Measurements from ENCODE around the gene KNDC1.

Gene KNDC1

GRCh38 chr10:133158756-133159610 lies 1.0 kb upstream of the KNDC1 start:
- no peak overlapping the region for H3K4me3 ChIP-seq (replicated peaks; ENCODE audit: low read depth, low read length)
- no peak for DNase-seq (ENCODE audit: extremely low read depth, low read depth)
- no peak for TF ChIP-seq CTCF (IDR thresholded peaks at IDR 0.05; ENCODE audit: low read depth, low read length, missing control alignments)

GRCh38 chr10:133159611-133159949 lies 439 bp upstream of the KNDC1 start:
- no peak for DNase-seq (ENCODE audit: extremely low read depth, low read depth)
- no peak for TF ChIP-seq CTCF (IDR thresholded peaks at IDR 0.05; ENCODE audit: low read depth, low read length, missing control alignments)
- H3K4me3 ChIP-seq (replicated peaks; ENCODE audit: low read depth, low read length), result no peak overlapping the region

DNA sequence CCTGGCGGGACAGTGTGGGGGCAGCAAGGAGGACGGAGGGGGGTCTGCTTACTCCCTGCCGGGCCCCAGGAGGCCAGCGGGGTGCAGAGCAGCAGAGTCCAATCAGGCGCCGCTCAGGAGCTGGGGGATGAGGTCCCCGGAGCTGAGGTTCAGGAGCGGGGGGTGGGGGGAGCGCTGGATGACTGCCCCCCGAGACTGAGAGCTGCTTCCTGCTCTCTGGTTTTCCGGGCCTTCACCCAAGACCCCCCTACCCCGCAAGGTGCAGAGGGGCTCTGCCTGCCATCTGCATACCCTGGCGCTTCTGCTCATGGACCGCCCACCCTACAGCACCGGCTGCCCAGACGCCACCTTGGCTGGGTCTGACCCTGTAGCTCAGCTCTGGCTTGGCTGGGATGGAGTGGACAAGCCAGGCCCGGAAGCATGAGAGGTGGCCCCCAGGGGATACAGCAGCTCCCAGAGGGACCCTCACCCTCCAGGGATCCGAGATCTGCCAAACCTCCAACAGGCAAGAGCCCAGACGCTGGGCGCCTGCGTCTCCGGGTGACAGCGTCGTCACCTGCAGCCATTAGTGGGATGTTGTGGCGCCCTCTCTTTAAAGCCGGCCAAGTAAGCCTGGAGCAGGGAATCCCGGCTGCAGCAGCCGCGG lies 930 bp downstream of the KNDC1 start:
- DNase-seq (ENCODE audit: extremely low read depth, low read depth), result no peak
- no peak for TF ChIP-seq CTCF (IDR thresholded peaks at IDR 0.05; ENCODE audit: low read depth, low read length, missing control alignments)
- H3K4me3 ChIP-seq (replicated peaks; ENCODE audit: low read depth, low read length), result peak overlapping the region; percentile 37

GRCh38 chr10:133161486-133162109 lies 1.6 kb downstream of the KNDC1 start:
- no peak for TF ChIP-seq CTCF (IDR thresholded peaks at IDR 0.05; ENCODE audit: low read depth, low read length, missing control alignments)
- H3K4me3 ChIP-seq (replicated peaks; ENCODE audit: low read depth, low read length), result no peak overlapping the region
- DNase-seq (ENCODE audit: extremely low read depth, low read depth), result no peak

DNA sequence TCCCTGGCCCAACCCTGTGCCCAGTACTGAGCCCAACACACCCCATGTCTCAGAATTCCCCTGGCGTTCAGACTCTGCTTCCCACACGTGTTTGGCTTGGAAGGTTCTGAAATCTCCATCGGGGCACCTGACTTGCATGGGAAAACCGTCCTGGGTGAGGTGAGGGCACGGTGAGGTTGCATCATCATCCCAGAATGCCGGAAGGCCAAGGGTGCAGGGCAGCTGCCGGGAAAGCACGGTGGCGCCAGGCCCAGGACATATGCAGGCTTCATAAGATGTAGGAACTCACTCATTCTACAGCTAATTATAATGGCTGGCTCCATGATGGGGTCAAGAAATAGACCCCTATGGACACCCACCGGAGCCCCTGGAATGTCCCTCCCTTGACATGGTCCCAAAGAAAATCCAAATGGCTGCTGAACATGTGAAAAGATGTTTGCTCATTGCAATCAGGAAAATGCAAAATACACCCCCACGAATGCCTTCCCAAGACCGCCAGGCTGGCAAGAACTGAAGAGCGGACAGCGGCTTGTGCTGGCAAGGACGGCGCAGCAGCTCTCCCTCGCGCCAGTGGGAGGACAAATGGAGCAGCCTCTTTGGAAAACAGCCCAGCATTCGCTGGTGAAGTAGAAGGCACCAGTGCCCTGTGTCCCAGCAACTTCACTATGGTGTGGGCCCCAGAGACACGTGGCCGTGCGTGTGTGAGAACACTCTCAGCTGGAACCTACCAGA lies 2.3 kb downstream of the KNDC1 start:
- no peak for DNase-seq (ENCODE audit: extremely low read depth, low read depth)
- no peak for TF ChIP-seq CTCF (IDR thresholded peaks at IDR 0.05; ENCODE audit: low read depth, low read length, missing control alignments)

DNA sequence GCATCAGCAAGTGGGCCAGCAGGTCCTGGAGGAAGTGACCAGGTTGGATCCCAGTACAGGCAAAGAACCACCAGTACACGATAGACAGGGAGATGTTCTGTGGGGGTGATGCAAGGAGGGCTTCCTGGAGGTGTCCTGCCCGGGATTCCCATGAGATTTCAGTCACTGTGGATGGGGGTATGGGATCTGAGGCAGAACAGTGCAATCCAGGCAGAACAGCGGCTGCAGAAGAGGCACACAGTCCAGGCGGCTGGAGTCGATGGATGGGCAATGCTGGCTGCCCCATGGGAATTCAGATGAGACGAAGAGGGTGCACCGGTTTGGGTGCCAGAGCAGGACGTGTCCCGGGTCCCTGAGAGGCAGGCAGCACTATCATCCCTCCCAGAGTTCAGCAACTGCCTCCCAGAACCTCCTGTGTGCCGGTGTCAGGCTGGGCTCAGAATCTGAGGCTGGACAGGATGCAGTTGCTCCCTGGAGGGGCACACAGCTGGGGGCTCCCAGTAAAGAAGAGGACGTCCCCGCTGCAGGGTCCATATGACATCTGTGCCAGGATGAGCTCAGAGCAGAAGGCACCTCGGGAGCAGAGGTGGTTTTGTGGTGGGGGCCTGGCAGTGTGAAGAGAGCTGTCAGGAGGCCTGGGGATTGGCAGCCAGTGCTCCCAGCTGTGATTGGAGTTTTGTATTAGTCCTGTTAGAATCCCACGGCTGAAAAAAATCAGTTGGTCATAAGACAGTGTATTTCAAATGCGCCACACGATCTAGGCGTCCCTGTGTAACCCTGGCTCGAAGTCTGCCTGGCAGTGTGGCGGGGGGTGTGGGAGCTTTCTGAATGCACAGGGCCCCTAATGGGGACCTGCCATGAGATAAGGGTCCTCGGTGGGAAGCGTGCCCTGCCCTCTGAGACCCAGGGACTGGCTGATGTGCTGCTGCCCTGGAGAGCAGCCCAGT lies 3.2 kb downstream of the KNDC1 start:
- DNase-seq (ENCODE audit: extremely low read depth, low read depth), result no peak
- H3K4me3 ChIP-seq (replicated peaks; ENCODE audit: low read depth, low read length), result no peak overlapping the region
- TF ChIP-seq CTCF (IDR thresholded peaks at IDR 0.05; ENCODE audit: low read depth, low read length, missing control alignments), result no peak

More for the DNA sequence above, 2.3 kb downstream of the KNDC1 start:
- H3K4me3 ChIP-seq (replicated peaks; ENCODE audit: low read depth, low read length), result no peak overlapping the region
